GM21447 (cell line): ENCODE data around the gene WWC1.

Experiments used
- ATAC-seq: cut with Tn5 transposase; IDR thresholded peaks from one replicate; pipeline ENCODE4 v1.9.1; 2021; ENCODE audit not compliant: unreplicated experiment

WWC1 gene

GRCh38 chr5:168401880-168402279, 110.4 kb downstream of the WWC1 start:
- no peak for ATAC-seq

- no peak for ATAC-seq
Measured at GRCh38 chr5:168404365-168404764, 112.9 kb downstream of the WWC1 start.

GRCh38 chr5:168407211-168407610, 115.8 kb downstream of the WWC1 start:
- ATAC-seq, result no peak

DNA sequence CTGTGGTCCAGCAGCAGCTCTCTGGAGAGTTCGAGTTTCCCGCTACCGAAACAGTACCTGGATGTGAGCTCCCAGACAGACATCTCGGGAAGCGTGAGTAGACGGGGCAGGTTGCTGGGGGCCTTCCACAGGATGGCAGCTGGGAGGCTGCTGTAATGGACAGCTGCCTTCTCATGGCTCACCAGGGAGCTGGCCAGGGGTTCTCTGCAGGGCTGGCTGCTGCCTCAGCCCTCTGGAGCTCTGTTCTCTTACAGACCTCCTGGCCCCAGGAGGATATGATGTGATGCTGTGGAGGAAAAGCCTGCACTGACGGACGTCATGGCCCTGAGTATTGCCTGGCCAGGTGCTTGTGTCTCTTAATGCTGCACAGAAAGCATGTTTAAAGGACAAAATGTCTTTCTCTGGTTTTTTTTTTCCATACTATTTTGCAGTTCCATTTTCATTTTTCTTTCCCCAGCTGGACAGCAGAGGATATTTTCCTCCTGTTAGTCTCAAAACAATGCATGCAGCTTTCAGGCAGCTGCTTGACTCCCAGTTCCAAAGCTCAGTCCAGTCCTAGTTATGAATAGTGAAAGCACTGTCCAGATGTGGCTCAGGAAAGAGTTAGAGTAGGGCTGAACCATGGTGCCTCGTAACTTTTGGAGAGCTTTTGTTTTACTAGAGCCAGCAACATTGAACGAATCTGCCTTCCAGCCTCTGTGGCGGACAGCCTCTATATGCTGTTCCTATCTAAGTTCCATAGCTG, 117.3 kb downstream of the WWC1 start:
- ATAC-seq, result no peak

GRCh38 chr5:168409591-168410458, 118.4 kb downstream of the WWC1 start:
- ATAC-seq, result peak; percentile 60

DNA sequence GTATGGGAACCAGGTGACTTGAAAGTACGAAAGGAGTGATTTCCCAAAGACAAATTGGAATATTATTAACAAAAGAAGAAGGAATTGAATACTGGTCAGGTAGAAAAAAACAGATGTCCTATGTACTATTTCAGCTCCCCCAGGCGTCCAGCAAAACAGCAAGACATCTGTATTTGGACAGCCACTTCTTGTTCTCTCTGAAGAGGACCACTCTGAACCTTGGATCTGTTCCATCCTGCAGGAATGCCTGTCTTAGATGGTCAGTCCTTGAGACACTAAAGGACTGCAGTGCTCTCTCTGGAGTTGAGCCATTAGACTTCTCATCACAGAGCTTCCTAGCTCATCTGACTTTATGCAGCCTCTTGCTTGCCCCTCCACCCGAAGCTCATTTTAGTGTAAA, 120.4 kb downstream of the WWC1 start:
- ATAC-seq, result no peak

DNA sequence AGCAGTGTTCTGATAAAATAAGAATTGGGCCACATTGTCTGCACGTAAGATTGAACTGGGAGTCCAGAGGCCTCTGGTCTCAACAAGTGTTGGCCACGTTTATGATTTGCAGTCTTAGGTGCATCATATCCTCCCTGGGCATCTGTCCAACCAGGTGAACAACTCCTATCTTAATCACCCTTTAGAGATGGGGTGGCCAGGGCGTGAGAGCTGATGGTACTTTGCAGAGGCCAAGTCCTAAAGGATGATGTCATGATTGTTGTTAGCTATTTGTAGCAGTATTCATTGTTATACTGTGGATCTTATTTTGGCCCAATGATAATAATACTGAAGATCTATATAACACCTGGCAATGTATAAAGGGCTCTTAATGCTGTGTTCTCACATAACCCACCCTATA, 121.6 kb downstream of the WWC1 start:
- no peak for ATAC-seq

GRCh38 chr5:168413596-168413995, 122.2 kb downstream of the WWC1 start:
- ATAC-seq, result no peak

GRCh38 chr5:168415401-168415800, 124.0 kb downstream of the WWC1 start:
- ATAC-seq, result no peak

GRCh38 chr5:168415971-168416370, 124.5 kb downstream of the WWC1 start:
- ATAC-seq, result no peak

- no peak for ATAC-seq
Measured at GRCh38 chr5:168417731-168418429, 126.4 kb downstream of the WWC1 start.

- ATAC-seq, result no peak
Measured at GRCh38 chr5:168420461-168420860, 129.0 kb downstream of the WWC1 start.

DNA sequence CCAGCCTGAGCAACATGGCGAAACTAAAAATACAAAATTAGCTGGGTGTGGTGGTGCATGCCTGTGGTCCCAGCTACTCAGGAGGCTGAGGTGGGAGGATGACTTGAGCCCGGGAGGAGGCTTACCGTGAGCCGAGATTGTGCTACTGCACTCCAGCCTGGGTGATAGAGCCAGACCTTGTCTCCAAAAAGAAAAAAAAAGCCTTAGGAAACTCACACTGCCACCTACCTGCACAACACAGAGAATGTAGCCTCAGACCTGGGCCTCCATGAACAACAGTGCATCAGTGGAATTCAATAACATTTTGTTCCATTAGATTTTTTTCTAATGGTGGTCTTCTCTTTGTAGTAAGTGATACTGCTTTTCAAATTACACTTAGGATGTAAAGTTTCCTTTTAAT, 131.0 kb downstream of the WWC1 start:
- ATAC-seq, result no peak

GRCh38 chr5:168423478-168423877, 132.0 kb downstream of the WWC1 start:
- ATAC-seq, result no peak

DNA sequence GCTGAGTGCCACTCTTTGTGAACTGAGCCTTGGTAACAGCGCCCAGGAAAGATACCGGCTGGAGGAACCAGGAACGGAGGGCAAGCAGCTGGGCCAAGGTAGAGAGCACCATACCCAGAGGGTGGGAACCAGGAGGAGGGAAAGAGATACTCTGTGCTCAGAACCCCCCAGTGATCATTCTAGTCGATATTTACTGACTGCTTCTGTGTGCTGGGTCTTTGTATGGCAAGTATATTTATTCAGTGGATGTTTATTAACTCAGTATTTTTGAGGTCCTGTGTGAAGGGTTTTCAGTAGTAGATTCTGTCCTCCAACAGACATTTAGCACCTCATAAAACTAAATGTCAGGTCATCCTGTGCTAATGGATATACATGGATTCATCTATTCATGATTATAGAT, 132.5 kb downstream of the WWC1 start:
- no peak for ATAC-seq

- no peak for ATAC-seq
Measured at GRCh38 chr5:168424594-168425323, 133.3 kb downstream of the WWC1 start.

DNA sequence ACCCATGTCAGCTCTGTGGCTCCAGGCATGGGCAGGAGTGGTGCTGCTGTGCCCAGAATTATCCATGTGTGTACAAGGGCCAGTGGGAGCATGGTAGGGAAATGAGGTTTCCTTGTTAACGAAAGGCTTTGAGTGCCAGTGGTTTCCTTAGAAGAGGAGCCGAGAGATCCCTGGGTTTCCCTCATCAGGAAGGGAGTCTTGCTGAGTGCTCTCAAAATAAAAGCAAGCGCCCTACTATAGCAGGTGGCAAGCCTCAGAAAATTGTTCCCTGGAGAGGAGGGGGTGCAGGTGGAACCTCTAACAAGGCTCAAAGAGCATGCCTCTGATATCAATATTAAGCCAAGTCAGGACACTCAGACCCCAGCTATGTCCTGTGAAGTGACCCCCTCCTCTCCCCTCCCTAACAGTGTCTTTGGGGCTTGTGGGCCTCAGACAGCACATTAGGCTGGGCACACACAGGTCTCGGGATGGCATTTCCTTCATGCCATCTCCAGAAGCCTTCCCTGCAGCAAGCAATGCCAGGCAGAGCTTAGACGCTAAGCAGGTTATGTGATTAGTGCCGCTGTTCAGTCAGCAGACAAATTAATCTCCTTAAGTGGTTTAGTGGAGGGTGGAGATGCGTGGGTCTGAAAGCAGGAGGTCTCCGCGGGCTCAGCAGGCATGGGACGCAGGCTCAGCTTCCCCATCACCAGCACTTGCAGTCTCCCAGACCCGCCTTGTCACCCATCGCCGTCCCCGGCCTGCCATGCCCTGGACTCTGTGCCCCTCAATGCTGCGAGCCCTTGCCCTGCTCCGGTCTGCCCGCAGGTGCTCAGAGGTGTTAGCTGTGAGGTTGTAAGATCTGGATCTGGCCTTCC, 134.8 kb downstream of the WWC1 start:
- no peak for ATAC-seq

DNA sequence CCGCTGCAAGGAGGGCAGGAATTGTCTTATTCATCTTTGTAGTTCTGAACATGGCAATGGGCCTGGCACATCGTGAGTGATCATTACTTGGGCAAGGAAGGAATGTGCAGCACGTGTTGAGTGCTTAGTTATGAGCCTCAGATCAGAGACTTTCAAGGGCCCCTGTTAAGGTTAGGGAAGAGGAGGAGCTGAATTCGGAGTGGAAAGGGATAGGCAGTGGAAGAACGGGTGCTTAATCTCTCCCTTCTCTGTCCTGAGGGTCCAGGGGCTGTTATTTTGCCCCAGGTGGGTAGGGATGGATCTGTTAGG, 135.4 kb downstream of the WWC1 start:
- ATAC-seq, result no peak

DNA sequence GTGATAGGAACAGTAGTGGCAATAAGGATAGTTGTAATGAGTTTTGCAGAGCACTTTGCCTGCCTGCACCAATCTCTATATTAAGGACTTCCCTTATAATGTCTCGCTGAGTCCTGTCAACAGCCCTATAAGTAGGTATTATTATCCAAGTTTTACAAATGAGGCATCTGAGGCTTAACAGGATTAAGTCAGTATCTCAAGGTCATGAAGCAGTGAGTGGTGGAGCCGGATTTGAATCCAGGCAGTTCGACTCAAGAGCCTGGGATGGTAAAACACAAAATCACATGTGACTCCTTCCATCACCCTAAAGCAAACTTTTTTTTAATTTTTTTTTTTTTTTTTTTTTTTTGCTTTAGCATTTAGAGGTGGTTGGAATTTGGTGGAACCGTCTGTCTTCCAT, 135.8 kb downstream of the WWC1 start:
- ATAC-seq, result no peak

DNA sequence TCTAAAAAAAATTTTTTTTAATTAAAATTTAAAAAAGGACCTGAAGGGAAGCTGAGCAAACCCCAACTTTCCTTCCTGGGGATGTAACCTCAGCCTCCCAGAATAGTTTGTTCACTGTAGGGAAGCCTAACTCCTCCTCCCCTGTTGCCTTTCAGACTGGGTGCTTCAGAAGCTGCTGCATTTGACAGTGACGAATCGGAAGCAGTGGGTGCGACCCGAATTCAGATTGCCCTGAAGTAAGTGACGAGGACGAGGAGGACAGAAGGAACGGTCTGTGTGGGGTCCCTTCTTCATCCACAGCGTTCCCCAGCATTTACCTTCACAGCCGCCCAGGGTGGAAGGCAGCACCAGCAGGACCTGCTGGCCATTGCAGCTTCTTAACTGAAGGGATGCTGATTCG, 137.1 kb downstream of the WWC1 start:
- ATAC-seq, result no peak
